GM12801 (cell line): ENCODE measurements around the gene EPB41L4B.

ENCODE experiments used
- TF ChIP-seq, protein P1 (sequence below): IDR thresholded peaks from one replicate; pipeline ENCODE4 v1.5.1; 2011; ENCODE audit warnings: control low read depth; ENCODE audit not compliant: insufficient read length; ENCODE audit errors: extremely low read depth

The EPB41L4B gene

GRCh38 chr9:109190151-109190550, 130.7 kb downstream of the EPB41L4B start:
- TF ChIP-seq, protein P1, sequence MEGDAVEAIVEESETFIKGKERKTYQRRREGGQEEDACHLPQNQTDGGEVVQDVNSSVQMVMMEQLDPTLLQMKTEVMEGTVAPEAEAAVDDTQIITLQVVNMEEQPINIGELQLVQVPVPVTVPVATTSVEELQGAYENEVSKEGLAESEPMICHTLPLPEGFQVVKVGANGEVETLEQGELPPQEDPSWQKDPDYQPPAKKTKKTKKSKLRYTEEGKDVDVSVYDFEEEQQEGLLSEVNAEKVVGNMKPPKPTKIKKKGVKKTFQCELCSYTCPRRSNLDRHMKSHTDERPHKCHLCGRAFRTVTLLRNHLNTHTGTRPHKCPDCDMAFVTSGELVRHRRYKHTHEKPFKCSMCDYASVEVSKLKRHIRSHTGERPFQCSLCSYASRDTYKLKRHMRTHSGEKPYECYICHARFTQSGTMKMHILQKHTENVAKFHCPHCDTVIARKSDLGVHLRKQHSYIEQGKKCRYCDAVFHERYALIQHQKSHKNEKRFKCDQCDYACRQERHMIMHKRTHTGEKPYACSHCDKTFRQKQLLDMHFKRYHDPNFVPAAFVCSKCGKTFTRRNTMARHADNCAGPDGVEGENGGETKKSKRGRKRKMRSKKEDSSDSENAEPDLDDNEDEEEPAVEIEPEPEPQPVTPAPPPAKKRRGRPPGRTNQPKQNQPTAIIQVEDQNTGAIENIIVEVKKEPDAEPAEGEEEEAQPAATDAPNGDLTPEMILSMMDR: no peak

- TF ChIP-seq, protein P1: no peak
These were observed 133.9 kb downstream of the EPB41L4B start for GRCh38 chr9:109186857-109187520.

DNA sequence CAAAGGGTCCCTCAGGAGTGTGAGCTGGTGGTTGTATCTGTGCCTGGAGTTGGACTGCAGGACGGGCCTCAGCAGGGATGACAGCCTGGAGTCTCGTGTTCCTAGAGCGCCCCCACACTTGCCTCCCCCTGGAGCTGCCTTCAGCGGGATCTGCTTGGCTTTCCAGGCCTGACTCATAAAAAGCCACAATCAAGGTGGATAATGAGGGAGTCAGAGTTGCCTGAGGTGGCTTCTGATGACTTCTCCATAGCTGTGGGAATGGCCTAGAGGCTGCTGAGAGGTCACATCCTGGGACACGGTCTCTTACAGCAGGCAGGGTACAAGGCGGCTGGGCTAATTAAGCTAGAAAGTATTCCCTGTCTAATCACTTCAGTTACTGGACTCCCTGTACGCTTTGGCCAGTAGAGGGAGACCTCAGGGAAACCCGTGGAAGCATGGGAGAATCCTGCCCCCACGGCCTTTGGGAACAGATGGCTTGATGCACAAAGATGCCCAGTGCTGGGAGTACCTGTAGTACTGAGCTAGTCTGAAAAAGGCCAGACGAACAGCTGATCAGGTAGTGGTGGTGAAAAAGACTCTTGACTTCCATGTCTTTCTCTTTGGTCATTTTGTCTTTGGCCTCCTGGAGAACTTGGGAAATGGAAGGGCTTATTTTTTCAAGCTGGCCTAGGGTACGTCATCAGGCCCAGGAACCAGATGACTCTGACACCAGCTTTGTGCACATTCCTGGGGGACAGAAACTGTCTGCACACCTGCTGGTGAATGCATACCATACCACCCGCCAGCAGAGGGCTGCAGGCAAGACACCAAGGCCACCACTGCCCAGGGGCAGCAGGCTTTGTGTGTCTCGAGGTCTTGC, 137.7 kb downstream of the EPB41L4B start:
- TF ChIP-seq, protein P1: no peak

DNA sequence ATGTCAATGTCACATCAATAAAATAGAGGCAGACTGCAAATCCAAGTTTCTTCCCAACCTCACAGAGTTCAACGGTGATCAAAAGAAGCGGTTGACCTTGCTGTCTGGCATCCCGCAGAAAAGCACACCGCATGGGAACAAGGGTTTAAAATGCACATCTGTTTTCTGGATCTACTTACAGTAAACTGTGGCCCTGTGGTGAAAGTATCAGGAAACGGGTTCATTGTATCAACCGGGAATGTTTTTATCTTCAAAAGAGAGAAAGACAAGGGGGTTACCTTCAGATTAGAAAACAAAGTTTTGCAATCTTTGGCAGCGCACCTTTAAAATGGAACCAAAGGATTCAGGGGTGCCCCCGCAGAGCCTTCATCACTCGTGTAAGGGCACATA, 138.3 kb downstream of the EPB41L4B start:
- TF ChIP-seq, protein P1: no peak

GRCh38 chr9:109181284-109181683, 139.6 kb downstream of the EPB41L4B start:
- TF ChIP-seq, protein P1: no peak

- TF ChIP-seq, protein P1: no peak
These were observed 140.9 kb downstream of the EPB41L4B start for GRCh38 chr9:109179801-109180523.

GRCh38 chr9:109176963-109177362, 143.9 kb downstream of the EPB41L4B start:
- TF ChIP-seq, protein P1: no peak
